HCT116 (cell line): ENCODE data around the gene FAN1. TPM values are rescaled to one million over a fixed set of nuclear protein-coding genes. Genes with fewer than 3 reads are reported as not detected.

Source experiments
- ATAC-seq: fragments of 200-7000 bp; cut with Tn5 transposase; 2 replicates; pipeline ENCODE4 v1.9.1; 2020; ENCODE audit warnings: mild to moderate bottlenecking, moderate library complexity
- BruUV-seq: library from RNA; stranded (reverse); fragments of 400-500 nt; replicated peaks from 2 replicates; lab custom pipeline; 2021; lab: Mats Ljungman, UMichigan
- CTCF ChIA-PET: fragments of 300-600 bp; sonication (Branson Sonifier 250); formaldehyde crosslinking; loops from one replicate; lab custom pipeline; 2021; ENCODE audit warnings: antibody characterized with exemption; lab: Charles Lee
- POLR2A ChIA-PET: fragments of 300-600, 350-600 bp; sonication (Branson Sonifier 250); formaldehyde crosslinking; loops from one replicate; lab custom pipeline; 2021; ENCODE audit warnings: antibody characterized with exemption; lab: Charles Lee
- RAD21 ChIA-PET, 2 experiments: fragments of 300-600 bp; sonication (Branson Sonifier 250); formaldehyde crosslinking; loops; one replicate each; lab custom pipeline; 2023; ENCODE audit warnings: low total read pairs in 2 of 2; ENCODE audit not compliant: uncharacterized antibody in 2 of 2, unreplicated experiment in 2 of 2, low non-redundant PET in 1 of 2; lab: Charles Lee
- DNase-seq: peaks from one replicate; pipeline ENCODE4 v3.0.0-alpha.2; 2010; ENCODE audit warnings: low read depth, low spot score
- H2AFZ ChIP-seq: fragments of 200-600 bp; shearing (Covaris generic), sonication (generic); 2 replicates; pipeline ENCODE4 v1.6.1; 2017; ENCODE audit warnings: low read depth, mixed run types, mixed read lengths, antibody characterized with exemption, low read length; ENCODE audit not compliant: poor library complexity, severe bottlenecking
- H3K27ac ChIP-seq: 2 replicates; pipeline ENCODE4 v1.5.1; 2012; ENCODE audit warnings: low read depth, low read length
- H3K27me3 ChIP-seq: fragments of 200-600 bp; sonication (generic); 2 replicates; pipeline ENCODE4 v1.6.1; 2016; ENCODE audit warnings: mixed run types, low read length, mixed read lengths; ENCODE audit not compliant: insufficient read depth
- H3K36me3 ChIP-seq, 2 experiments: fragments of 200-500 bp in 1 of 2; fragments of 200-600 bp in 1 of 2; sonication (Bioruptor generic) in 1 of 2; sonication (generic) in 1 of 2; 2 replicates each; pipeline versions ENCODE4 v1.5.1 to v1.6.1; 2014 to 2016; ENCODE audit warnings: low read length in 2 of 2, inconsistent platforms in 1 of 2, mixed read lengths in 1 of 2, mixed run types in 1 of 2; ENCODE audit not compliant: insufficient read depth in 2 of 2, control insufficient read depth in 1 of 2
- H3K4me1 ChIP-seq, 2 experiments: fragments of 200-600 bp in 1 of 2; sonication (generic) in 1 of 2; 2 replicates each; pipeline versions ENCODE4 v1.5.1 to v1.6.1; 2012 to 2017; ENCODE audit warnings: low read length in 2 of 2, inconsistent platforms in 1 of 2, mild to moderate bottlenecking in 1 of 2, mixed read lengths in 1 of 2, mixed run types in 1 of 2, moderate library complexity in 1 of 2; ENCODE audit not compliant: insufficient read depth in 2 of 2, control insufficient read depth in 1 of 2
- H3K4me2 ChIP-seq: fragments of 200-600 bp; sonication (generic); 2 replicates; pipeline ENCODE4 v1.6.1; 2017; ENCODE audit warnings: mixed run types, low read length, mixed read lengths
- H3K4me3 ChIP-seq, 2 experiments: fragments of 200-600 bp in 1 of 2; sonication (generic) in 1 of 2; replicated peaks in 1 of 2; 2 replicates each; pipeline ENCODE4 v1.5.1; 2011 to 2016; ENCODE audit warnings: low read length in 2 of 2, control low read depth in 1 of 2, low read depth in 1 of 2, mild to moderate bottlenecking in 1 of 2, mixed read lengths in 1 of 2, mixed run types in 1 of 2
- H3K79me2 ChIP-seq: fragments of 200-600 bp; sonication (generic); 2 replicates; pipeline ENCODE4 v1.6.1; 2017; ENCODE audit warnings: mild to moderate bottlenecking, mixed run types, low read length, moderate library complexity, mixed read lengths; ENCODE audit not compliant: insufficient read depth
- H3K9ac ChIP-seq: fragments of 200-600 bp; sonication (generic); 2 replicates; pipeline ENCODE4 v1.6.1; 2016; ENCODE audit warnings: low read length, mixed read lengths
- H3K9me2 ChIP-seq: fragments of 200-600 bp; sonication (generic), shearing (Covaris generic); 2 replicates; pipeline ENCODE4 v1.6.1; 2017; ENCODE audit warnings: mixed run types, mild to moderate bottlenecking, moderate library complexity; ENCODE audit not compliant: insufficient read depth
- H3K9me3 ChIP-seq, 2 experiments: fragments of 200-500 bp in 1 of 2; fragments of 200-600 bp in 1 of 2; sonication (Bioruptor generic) in 1 of 2; sonication (generic) in 1 of 2; 2 replicates each; pipeline ENCODE4 v1.6.1; 2014 to 2017; ENCODE audit warnings: low read length in 2 of 2, mixed read lengths in 2 of 2, inconsistent platforms in 1 of 2, low read depth in 1 of 2, mild to moderate bottlenecking in 1 of 2, mixed run types in 1 of 2, moderate library complexity in 1 of 2; ENCODE audit not compliant: control insufficient read depth in 1 of 2, insufficient read depth in 1 of 2
- H4K20me1 ChIP-seq: fragments of 200-600 bp; sonication (generic), shearing (Covaris generic); 2 replicates; pipeline ENCODE4 v1.6.1; 2017; ENCODE audit warnings: mixed run types, mild to moderate bottlenecking, moderate library complexity; ENCODE audit not compliant: insufficient read depth
- CEBPB ChIP-seq: IDR thresholded peaks from 2 replicates; pipeline ENCODE4 v1.6.1; 2012; ENCODE audit warnings: low read depth
- EGR1 ChIP-seq: IDR thresholded peaks from 2 replicates; pipeline ENCODE4 v1.6.1; 2012; ENCODE audit warnings: low read depth
- EZH2 ChIP-seq: fragments of 200-600 bp; sonication (generic); IDR thresholded peaks from 2 replicates; pipeline ENCODE4 v1.6.1; 2017; ENCODE audit warnings: antibody characterized with exemption, mixed run types
- EZH2phosphoT487 ChIP-seq: fragments of 200-600 bp; IDR thresholded peaks from 2 replicates; pipeline ENCODE4 v1.6.1; 2018; ENCODE audit warnings: antibody characterized with exemption, borderline replicate concordance
- POLR2A ChIP-seq: IDR thresholded peaks from 2 replicates; pipeline ENCODE4 v1.7.0; 2011; ENCODE audit warnings: borderline replicate concordance; ENCODE audit not compliant: insufficient read depth, insufficient read length; ENCODE audit errors: extremely low read depth
- RAD21 ChIP-seq: IDR thresholded peaks from 2 replicates; pipeline ENCODE4 v1.6.1; 2012; ENCODE audit warnings: low read depth, mild to moderate bottlenecking
- REST ChIP-seq: IDR thresholded peaks from 2 replicates; pipeline ENCODE4 v1.6.1; 2012; ENCODE audit warnings: low read depth
- SP1 ChIP-seq: IDR thresholded peaks from 2 replicates; pipeline ENCODE4 v1.6.1; 2012; ENCODE audit warnings: low read depth
- SRF ChIP-seq: IDR thresholded peaks from 2 replicates; pipeline ENCODE4 v1.6.1; 2012; ENCODE audit warnings: low read depth
- TCF7L2 ChIP-seq: IDR thresholded peaks from 2 replicates; pipeline ENCODE4 v1.7.0; 2011; ENCODE audit warnings: borderline replicate concordance, inconsistent platforms; ENCODE audit not compliant: insufficient read depth, insufficient read length; ENCODE audit errors: extremely low read depth
- ZFX ChIP-seq: fragments of 450-650 bp; IDR thresholded peaks from 2 replicates; pipeline ENCODE4 v1.6.1; 2017
- ZNF274 ChIP-seq: fragments of 200-500 bp; sonication (Bioruptor generic); IDR thresholded peaks from 2 replicates; pipeline ENCODE4 v1.6.1; 2014; ENCODE audit warnings: mild to moderate bottlenecking, low read depth, low read length, inconsistent platforms
- intact Hi-C: fragments of 100-400 bp; cut with micrococcal nuclease; formaldehyde crosslinking; loops from 2 replicates; pipeline ENCODE4 v1.10.0; 2022
- total RNA-seq: library from RNA; stranded (reverse); gene quantifications from one replicate; pipeline ENCODE4 v1.2.1, GENCODE V29; 2021; ENCODE audit not compliant: unreplicated experiment

Gene FAN1
- total RNA-seq, 1 experiment from 2014 or later: 17.4 TPM

- CTCF ChIA-PET: no interaction called here
- no peaks in the 10 kb centered on the region for H4K20me1 ChIP-seq
- no peak overlapping the region for H3K27ac ChIP-seq
- H3K4me2 ChIP-seq: no peak overlapping the region
- H3K79me2 ChIP-seq: peaks cover 3% of the 10 kb centered on the region; the same call in 1 of the 2 replicates
- DNase-seq (no peak), ATAC-seq (no peak)
- intact Hi-C loops: no loop called here
- H2AFZ ChIP-seq: no peak overlapping the region
- POLR2A ChIA-PET: no interaction called here
- H3K4me3 ChIP-seq: no peak overlapping the region
- H3K9me2 ChIP-seq: no peaks in the 10 kb centered on the region
- H3K4me1 ChIP-seq: peaks cover 3 to 5% of the 10 kb centered on the region in 2 experiments; a peak in 3 of 4 replicates
- no peaks in the 10 kb centered on the region for H3K9me3 ChIP-seq
- no TSS peak for BruUV-seq
- RAD21 ChIA-PET: no interaction called here
- H3K36me3 ChIP-seq: peaks cover 0 to 4% of the 10 kb centered on the region in 2 experiments; a peak in 2 of 4 replicates
- H3K27me3 ChIP-seq: no peaks in the 10 kb centered on the region
- no peak overlapping the region for H3K9ac ChIP-seq
- TF ChIP-seq CEBPB (no peak), ZNF274 (no peak), TCF7L2 (no peak), REST (no peak), EZH2phosphoT487 (no peak), SRF (no peak), ZFX (no peak), SP1 (no peak), RAD21 (no peak), POLR2A (no peak), EGR1 (no peak), EZH2 (no peak)
Measured at GRCh38 chr15:30985081-30985531, 81.4 kb downstream of the FAN1 start.
